Measurements from ENCODE around the gene FLVCR2.

DNA sequence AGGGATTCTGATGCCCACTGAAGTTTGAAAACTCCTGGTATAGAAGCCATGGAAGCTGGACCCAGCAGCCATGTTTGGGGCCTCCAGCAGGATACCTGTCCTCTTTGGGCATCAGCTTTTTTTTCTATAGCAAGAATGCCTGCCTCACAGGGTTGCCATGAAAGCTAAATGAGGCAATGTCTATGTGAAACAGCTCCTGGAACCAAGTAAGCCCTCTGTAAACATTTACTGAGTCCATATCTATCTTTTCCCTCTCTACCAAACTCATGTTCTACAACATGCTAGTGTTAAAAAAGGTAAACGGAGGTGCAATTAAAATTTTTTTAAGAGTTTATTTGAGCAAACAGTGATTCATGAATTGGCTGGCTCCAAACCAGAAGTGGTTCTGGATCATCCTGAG lies 28.6 kb downstream of the FLVCR2 start:
- TF ChIP-seq, protein P1, sequence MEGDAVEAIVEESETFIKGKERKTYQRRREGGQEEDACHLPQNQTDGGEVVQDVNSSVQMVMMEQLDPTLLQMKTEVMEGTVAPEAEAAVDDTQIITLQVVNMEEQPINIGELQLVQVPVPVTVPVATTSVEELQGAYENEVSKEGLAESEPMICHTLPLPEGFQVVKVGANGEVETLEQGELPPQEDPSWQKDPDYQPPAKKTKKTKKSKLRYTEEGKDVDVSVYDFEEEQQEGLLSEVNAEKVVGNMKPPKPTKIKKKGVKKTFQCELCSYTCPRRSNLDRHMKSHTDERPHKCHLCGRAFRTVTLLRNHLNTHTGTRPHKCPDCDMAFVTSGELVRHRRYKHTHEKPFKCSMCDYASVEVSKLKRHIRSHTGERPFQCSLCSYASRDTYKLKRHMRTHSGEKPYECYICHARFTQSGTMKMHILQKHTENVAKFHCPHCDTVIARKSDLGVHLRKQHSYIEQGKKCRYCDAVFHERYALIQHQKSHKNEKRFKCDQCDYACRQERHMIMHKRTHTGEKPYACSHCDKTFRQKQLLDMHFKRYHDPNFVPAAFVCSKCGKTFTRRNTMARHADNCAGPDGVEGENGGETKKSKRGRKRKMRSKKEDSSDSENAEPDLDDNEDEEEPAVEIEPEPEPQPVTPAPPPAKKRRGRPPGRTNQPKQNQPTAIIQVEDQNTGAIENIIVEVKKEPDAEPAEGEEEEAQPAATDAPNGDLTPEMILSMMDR (IDR thresholded peaks at IDR 0.05; ENCODE audit: insufficient read depth, low read depth, low read length), result no peak
- no peak for TF ChIP-seq EZH2 (IDR thresholded peaks at IDR 0.05; ENCODE audit: insufficient read depth, low read length)
